Left lobe of liver (tissue), 2 donors: ENCODE data around the gene MUC3A. TPM values are rescaled to one million over a fixed set of nuclear protein-coding genes. Genes with fewer than 3 reads are reported as not detected.
"Not testable (repeated sequence)": the region's sequence is repeated elsewhere in the genome, so short reads cannot be mapped to it uniquely, and the experiment has no call there.

ENCODE experiments used
- ATAC-seq: fragments of 200-7000 bp; cut with Tn5 transposase; one replicate; pipeline ENCODE4 v1.9.1; 2020; ENCODE audit warnings: mild to moderate bottlenecking, moderate library complexity
- DNase-seq: peaks from one replicate; pipeline ENCODE4 v3.0.0-alpha.2; 2020; ENCODE audit warnings: low spot score
- total RNA-seq: library from RNA; stranded (reverse); gene quantifications from one replicate; pipeline ENCODE4 v1.2.1, GENCODE V29; 2021
- donor health status: DM: no; HTN: no; CAD: no; lungs with moderate emphysema.
- donor health status: DM: no; HTN: yes; CAD: no.

Gene MUC3A
- total RNA-seq, 1 donor from 2014 or later = 9.4 TPM

GRCh38 chr7:100971111-100972001, 22.0 kb downstream of the MUC3A start:
- no peak for ATAC-seq
- DNase-seq = no peak

GRCh38 chr7:100972002-100972347, 22.6 kb downstream of the MUC3A start:
- DNase-seq (no peak), ATAC-seq (no peak)

GRCh38 chr7:100974021-100974420, 24.7 kb downstream of the MUC3A start:
- ATAC-seq = no peak

GRCh38 chr7:100975371-100975821, 26.1 kb downstream of the MUC3A start:
- DNase-seq (no peak), ATAC-seq (no peak)

More at GRCh38 chr7:100974021-100974420, 24.7 kb downstream of the MUC3A start:
- DNase-seq = no peak

- no peak for ATAC-seq
- no peak for DNase-seq
Observed at GRCh38 chr7:100978300-100978699, 29.0 kb downstream of the MUC3A start.

- DNase-seq = no peak
- ATAC-seq = no peak
Observed at GRCh38 chr7:100983451-100984187, 34.3 kb downstream of the MUC3A start.

- not testable (repeated sequence) for DNase-seq
Observed at GRCh38 chr7:100984241-100984918, 35.0 kb downstream of the MUC3A start.

GRCh38 chr7:100985033-100985797, 35.9 kb downstream of the MUC3A start:
- not testable (repeated sequence) for DNase-seq, ATAC-seq

More at GRCh38 chr7:100984241-100984918, 35.0 kb downstream of the MUC3A start:
- not testable (repeated sequence) for ATAC-seq

GRCh38 chr7:100991631-100992030, 42.3 kb downstream of the MUC3A start:
- DNase-seq (no peak), ATAC-seq (no peak)

- DNase-seq, ATAC-seq: not testable (repeated sequence)
Observed at GRCh38 chr7:100992280-100992679, 42.9 kb downstream of the MUC3A start.

GRCh38 chr7:100994671-100995070, 45.3 kb downstream of the MUC3A start:
- peak; percentile 15 for ATAC-seq
- not testable (repeated sequence) for DNase-seq

- ATAC-seq, DNase-seq: not testable (repeated sequence)
Observed at GRCh38 chr7:100998530-100998929, 49.2 kb downstream of the MUC3A start.

- ATAC-seq, DNase-seq: not testable (repeated sequence)
Observed at GRCh38 chr7:100999334-100999733, 50.0 kb downstream of the MUC3A start.

- not testable (repeated sequence) for DNase-seq, ATAC-seq
Observed at GRCh38 chr7:101000025-101000424, 50.7 kb downstream of the MUC3A start.

GRCh38 chr7:101002333-101002732, 53.0 kb downstream of the MUC3A start:
- not testable (repeated sequence) for ATAC-seq, DNase-seq

- DNase-seq, ATAC-seq: not testable (repeated sequence)
Observed at GRCh38 chr7:101007361-101007760, 58.0 kb downstream of the MUC3A start.

GRCh38 chr7:101009629-101010028, 60.3 kb downstream of the MUC3A start:
- ATAC-seq = no peak

GRCh38 chr7:101012931-101013330, 63.6 kb downstream of the MUC3A start:
- DNase-seq (no peak), ATAC-seq (no peak)

More at GRCh38 chr7:101009629-101010028, 60.3 kb downstream of the MUC3A start:
- no peak for DNase-seq

GRCh38 chr7:101015626-101016025, 66.3 kb downstream of the MUC3A start:
- ATAC-seq (no peak), DNase-seq (no peak)
